Colonic mucosa (tissue), 4 donors: ENCODE results near the gene TPP1. TPM values are rescaled to one million over a fixed set of nuclear protein-coding genes. Genes with fewer than 3 reads are reported as not detected.

Source experiments
- DNase-seq: peaks from one replicate; pipeline ENCODE4 v3.0.0-alpha.2; 2020
- H3K27ac ChIP-seq: fragments of 200-600 bp; one replicate; pipeline ENCODE4 v1.8.0; 2021
- H3K27me3 ChIP-seq: fragments of 200-600 bp; one replicate; pipeline ENCODE4 v1.8.0; 2021
- H3K36me3 ChIP-seq: fragments of 200-600 bp; one replicate; pipeline ENCODE4 v1.8.0; 2021
- H3K4me1 ChIP-seq: fragments of 200-600 bp; one replicate; pipeline ENCODE4 v1.8.0; 2021; ENCODE audit warnings: mild to moderate bottlenecking
- H3K4me3 ChIP-seq: fragments of 200-600 bp; one replicate; pipeline ENCODE4 v1.8.0; 2021
- H3K9ac ChIP-seq, 2 donors: one replicate each; pipeline ENCODE4 v1.7.0; 2013; ENCODE audit warnings: control low read depth in 2 of 2, low read depth in 2 of 2, low read length in 2 of 2
- H3K9me3 ChIP-seq: fragments of 200-600 bp; one replicate; pipeline ENCODE4 v1.8.0; 2021
- intact Hi-C: fragments of 100-400 bp; cut with DNase I; formaldehyde crosslinking; loops from one replicate; pipeline ENCODE4 v1.14.1; 2022
- total RNA-seq, 2 donors: library from RNA; stranded (reverse); fragmentation: NEBNext Ultra II Directional in 1 of 2; extraction: Animal tissue kit (Norgen Biotek cat#: 25700) in 1 of 2; gene quantifications; one replicate each; pipeline ENCODE4 v1.2.1, GENCODE V29; 2021
- TF ChIP-seq, protein P1 (sequence below): fragments of 200-600 bp; IDR thresholded peaks from one replicate; pipeline ENCODE4 v1.8.0; 2022; ENCODE audit warnings: antibody characterized with exemption, mild to moderate bottlenecking
- donor health status: healthy.
- donor health status: DM: no; HTN: no; CAD: no.
- donor health status: DM: no; HTN: no; CAD: no.

TPP1 gene
- total RNA-seq, 2 donors from 2014 or later: 83.4 to 123 TPM

DNA sequence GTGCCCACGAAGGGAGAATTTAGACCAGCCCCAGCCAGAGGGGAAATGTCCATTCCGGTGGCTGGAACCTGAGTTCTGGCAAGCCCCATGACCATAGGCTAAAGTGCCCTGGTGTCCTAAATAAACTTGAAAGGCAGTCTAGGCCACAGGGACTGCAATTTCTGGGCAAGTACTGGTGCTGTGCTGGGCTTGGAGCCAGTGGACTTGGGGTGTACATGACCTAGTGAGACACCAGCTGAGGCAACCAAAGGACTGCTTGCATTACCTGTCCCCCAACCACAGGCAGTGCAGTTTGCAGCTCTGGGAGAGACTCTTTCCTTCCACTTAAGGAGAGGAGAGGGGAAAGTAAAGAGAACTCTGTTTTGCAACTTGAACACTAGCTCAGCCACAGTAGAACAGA is 39.5 kb downstream of the TPP1 start:
- TF ChIP-seq, protein P1, sequence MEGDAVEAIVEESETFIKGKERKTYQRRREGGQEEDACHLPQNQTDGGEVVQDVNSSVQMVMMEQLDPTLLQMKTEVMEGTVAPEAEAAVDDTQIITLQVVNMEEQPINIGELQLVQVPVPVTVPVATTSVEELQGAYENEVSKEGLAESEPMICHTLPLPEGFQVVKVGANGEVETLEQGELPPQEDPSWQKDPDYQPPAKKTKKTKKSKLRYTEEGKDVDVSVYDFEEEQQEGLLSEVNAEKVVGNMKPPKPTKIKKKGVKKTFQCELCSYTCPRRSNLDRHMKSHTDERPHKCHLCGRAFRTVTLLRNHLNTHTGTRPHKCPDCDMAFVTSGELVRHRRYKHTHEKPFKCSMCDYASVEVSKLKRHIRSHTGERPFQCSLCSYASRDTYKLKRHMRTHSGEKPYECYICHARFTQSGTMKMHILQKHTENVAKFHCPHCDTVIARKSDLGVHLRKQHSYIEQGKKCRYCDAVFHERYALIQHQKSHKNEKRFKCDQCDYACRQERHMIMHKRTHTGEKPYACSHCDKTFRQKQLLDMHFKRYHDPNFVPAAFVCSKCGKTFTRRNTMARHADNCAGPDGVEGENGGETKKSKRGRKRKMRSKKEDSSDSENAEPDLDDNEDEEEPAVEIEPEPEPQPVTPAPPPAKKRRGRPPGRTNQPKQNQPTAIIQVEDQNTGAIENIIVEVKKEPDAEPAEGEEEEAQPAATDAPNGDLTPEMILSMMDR: no peak
- no peaks in the 10 kb centered on the region for H3K9me3 ChIP-seq
- H3K4me3 ChIP-seq: no peak overlapping the region
- intact Hi-C loops: no loop called here
- H3K9ac ChIP-seq: no peak overlapping the region
- H3K27ac ChIP-seq: no peak overlapping the region
- no peaks in the 10 kb centered on the region for H3K4me1 ChIP-seq
- no peaks in the 10 kb centered on the region for H3K27me3 ChIP-seq
- H3K36me3 ChIP-seq: no peaks in the 10 kb centered on the region
- no peak for DNase-seq

DNA sequence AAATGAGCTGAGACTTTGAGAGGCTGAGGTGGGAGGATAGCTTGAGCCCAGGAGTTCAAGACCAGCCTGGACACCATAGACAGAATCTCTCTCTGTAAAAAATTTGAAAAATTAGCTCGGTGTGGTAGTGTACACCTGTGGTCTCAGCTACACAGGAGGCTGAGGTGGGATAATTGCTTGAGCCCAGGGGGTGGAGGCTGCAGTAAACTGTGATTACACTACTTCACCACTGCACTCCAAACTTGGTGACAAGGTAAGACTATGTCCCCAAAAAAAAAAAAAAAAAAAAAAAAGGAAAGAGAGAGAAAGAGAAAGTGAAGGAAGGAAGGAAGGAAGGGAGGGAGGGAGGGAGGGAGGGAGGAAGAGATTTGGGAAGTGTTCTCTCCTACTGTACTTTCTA is 41.1 kb downstream of the TPP1 start:
- TF ChIP-seq, protein P1: no peak
- H3K36me3 ChIP-seq: no peaks in the 10 kb centered on the region
- no peaks in the 10 kb centered on the region for H3K4me1 ChIP-seq
- H3K27me3 ChIP-seq: no peaks in the 10 kb centered on the region
- no peaks in the 10 kb centered on the region for H3K9me3 ChIP-seq
- DNase-seq: no peak
- H3K9ac ChIP-seq: no peak overlapping the region
- no peak overlapping the region for H3K4me3 ChIP-seq
- no peak overlapping the region for H3K27ac ChIP-seq
- intact Hi-C loops: no loop called here

- H3K4me3 ChIP-seq: no peak overlapping the region
- no peaks in the 10 kb centered on the region for H3K9me3 ChIP-seq
- H3K9ac ChIP-seq: no peak overlapping the region
- TF ChIP-seq, protein P1: no peak
- no peaks in the 10 kb centered on the region for H3K27me3 ChIP-seq
- H3K27ac ChIP-seq: peak overlapping the region; percentile 27
- no peaks in the 10 kb centered on the region for H3K4me1 ChIP-seq
- H3K36me3 ChIP-seq: no peaks in the 10 kb centered on the region
- DNase-seq: no peak
- intact Hi-C loops: no loop called here
Observed at GRCh38 chr11:6576471-6577373, 42.5 kb downstream of the TPP1 start.

DNA sequence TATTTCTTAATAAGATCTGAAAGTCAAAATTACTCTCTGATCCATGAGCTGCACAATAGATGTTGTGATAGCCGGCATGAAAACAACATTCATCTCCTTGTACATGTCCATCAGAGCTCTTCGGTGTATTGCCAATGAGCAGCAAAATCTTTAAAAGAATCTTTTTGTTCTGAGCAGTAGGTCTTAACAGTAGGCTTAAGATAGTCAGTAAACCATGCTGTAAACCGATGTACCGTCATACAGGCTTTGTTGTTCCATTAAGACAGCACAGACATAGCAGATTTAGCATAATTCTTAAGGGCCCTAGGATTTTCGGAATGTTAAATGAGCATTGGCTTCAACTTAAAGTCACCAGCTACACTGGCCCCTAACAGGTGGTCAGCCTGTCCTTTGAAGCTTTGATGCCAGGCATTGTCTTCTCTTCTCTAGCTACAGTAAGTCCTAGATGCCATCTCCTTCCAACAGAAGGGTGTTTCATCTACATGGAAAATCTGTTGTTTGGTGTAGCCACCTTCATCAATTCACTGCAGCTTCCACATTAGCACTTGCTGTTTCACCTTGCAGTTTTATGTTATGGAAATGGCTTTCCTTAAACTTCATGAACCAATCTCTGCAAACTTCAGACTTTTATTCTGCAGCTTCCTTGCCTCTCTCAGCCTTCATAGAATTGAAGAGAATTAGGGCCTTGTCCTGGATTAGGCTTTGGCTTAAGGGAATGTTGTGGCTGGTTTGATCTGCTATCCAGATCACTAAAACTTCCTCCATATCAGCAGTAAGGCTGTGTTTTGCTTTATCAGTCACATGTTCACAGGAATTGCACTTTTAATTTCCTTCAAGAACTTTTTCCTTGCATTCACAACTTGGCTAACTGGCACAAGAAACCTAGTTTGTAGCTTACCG is 44.2 kb downstream of the TPP1 start:
- Histone ChIP-seq H3K9me3 (no peaks in the 10 kb centered on the region), H3K4me3 (no peak overlapping the region), H3K4me1 (no peaks in the 10 kb centered on the region), H3K27ac (no peak overlapping the region), H3K36me3 (no peaks in the 10 kb centered on the region), H3K9ac (no peak overlapping the region), H3K27me3 (no peaks in the 10 kb centered on the region)
- TF ChIP-seq, protein P1: no peak
- no peak for DNase-seq
- intact Hi-C loops: no loop called here

DNA sequence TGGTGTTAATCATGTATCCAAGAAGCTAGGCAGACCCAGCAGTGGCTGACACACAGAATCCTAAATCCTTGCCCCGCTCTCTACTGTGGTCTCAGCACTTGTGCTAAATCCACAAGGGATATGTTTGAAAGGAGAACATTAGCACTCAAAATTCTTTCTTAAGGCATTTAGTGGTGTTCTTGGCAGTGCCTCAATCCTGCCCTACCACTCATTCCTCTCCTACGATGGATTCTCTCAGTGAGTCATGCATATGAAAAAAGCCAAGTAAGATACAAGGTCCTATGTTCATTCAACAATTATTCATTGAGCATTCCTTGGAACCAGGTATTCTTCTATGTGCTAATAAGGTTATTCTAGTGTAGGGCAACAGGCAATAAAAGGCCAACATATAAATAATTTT is 47.0 kb downstream of the TPP1 start:
- Histone ChIP-seq H3K27me3 (no peaks in the 10 kb centered on the region), H3K4me3 (no peak overlapping the region), H3K36me3 (no peaks in the 10 kb centered on the region), H3K27ac (no peak overlapping the region), H3K9me3 (no peaks in the 10 kb centered on the region), H3K9ac (no peak overlapping the region), H3K4me1 (no peaks in the 10 kb centered on the region)
- TF ChIP-seq, protein P1: no peak
- intact Hi-C loops: no loop called here
- DNase-seq: no peak
